DMS53 treated with DMSO at 0.1 percent for 48 hours (cell line): ENCODE results near the gene SAMMSON.

Source experiments
- DNase-seq: peaks from one replicate; lab custom pipeline; 2025; ENCODE audit not compliant: unreplicated experiment; lab: John Stamatoyannopoulos, UW

Gene SAMMSON

DNA sequence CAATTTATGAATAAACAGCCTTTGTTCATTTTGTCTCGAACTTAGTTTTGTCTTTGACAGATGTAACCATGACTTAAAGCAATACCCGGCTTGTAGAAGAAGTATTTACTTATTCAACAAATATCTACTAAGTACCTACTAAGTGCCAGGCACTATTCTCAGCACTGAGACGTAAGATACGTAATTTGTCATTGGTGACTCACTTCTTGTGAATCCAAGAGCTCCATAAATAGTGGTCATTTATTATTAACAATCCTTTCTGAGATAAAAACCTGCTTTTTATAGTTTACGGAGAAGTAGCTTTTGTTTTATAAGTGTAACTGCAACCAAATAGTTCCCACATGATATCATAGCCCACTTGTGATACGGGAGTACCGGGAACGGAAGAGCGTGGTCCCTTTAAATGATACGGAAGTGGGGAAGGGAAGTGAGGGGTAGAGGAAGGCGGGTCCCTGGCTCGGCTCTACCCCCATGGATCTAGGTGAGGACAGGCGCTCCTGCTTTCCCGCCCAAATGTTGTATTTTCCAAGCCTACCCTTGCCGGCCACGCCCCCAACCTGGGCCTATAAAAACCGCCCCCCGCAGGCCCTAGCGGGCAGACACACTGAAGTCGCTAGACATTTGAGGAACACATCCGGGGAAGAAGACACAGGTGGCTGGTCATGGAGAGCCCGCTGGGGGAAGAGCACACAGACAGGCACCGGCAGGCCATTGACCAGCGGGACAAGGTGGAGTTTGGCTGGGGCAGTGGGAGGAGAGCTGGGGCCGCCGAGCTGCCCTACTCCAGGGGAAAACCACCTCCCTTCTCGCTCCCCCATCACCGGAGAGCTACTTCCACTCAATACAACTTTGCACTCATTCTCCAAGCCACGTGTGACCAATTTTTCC lies at the start of gene SAMMSON:
Gene SAMMSON, plus strand, starts transcription at position 594 of the 888 bp plus-strand sequence.
- peak; percentile 32 for DNase-seq

DNA sequence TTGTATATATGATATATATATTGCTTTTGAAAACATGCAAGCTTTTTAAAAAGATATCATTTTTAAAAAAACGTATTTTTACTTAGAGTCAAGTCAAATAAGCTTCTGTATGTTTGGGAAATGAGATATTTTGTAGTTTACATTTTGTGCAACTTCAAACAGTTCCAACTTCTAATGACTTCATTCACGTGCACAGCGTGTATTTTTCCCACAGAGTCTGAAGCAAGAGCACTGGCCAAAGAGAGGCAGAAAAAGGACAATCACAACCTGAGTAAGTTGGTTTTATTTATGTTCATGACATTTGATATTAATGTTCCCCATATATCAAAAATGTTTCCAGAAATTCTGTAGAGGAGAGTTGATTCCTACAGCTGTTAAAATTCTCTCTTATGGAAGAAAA lies 47.9 kb upstream of the SAMMSON start:
- no peak for DNase-seq

DNA sequence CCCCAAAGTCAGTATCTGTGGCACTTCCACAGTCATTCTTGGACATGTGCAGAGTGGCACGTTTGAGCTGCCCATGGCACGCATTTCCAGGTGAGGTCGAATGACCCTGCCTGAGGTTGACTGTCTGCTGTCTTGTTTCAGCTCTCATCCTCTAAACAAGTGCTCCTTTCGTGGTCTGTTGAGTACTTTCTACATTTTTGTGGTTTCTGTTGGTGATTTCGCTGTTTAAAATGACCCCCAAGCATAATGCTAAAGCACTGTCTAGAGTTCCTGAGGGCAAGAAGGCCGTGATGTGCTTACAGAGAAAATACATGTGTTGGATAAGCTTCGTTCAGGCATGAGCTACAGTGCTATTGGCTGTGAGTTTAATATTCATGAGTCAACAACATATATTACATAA lies 40.0 kb upstream of the SAMMSON start:
- DNase-seq: no peak

DNA sequence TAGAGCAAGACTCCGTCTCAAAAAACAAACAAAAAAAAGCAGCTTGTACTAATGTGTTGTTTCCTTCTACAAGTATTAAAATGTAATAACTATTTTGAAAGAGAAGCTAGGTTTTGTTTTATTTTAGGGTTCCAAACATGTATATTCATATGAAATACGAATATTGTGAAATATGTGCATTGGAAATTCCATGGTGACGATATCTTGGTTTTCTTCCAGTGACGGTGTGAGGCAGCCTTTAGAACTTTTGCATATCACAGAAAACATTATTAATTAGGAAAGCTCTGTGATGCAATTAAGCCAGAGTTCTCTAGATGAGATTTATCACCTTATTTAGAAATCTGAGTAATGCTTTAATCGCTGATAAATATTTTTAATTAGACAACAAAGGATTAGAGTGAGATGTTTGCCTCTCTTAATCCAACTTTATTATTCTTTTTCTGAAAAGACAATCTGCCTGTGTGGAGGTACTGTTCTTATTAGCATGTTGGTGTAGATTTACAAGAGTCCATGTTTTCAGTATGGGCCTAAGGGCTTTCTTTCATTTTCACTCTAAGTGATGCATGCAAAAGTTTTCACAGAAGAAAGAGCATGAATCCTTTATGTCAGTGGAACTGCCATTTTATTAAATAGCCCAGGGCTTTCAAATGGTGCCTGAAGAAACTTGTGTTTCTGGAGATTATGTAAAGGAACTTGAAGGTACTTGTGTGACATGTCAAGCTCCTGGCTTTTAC lies 37.7 kb upstream of the SAMMSON start:
- no peak for DNase-seq

DNA sequence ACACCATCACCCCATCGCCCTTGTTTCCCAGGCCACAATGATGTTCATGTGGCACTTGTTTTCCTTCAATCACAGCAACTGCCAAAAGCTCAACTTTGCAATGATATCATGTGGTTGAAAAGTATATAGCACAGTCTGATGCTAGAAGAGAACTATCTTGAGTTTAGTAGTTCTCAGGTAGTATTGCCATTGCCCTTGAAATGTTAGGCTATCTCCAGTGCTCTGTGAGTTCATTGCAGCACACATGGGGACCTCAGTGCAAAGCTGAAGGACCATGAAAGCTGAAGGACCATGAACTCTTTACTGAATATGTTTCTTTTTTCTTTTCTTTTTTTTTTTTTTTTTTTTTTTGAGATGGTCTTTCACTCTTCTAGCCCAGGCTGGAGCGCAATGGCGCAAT lies 35.9 kb upstream of the SAMMSON start:
- no peak for DNase-seq

DNA sequence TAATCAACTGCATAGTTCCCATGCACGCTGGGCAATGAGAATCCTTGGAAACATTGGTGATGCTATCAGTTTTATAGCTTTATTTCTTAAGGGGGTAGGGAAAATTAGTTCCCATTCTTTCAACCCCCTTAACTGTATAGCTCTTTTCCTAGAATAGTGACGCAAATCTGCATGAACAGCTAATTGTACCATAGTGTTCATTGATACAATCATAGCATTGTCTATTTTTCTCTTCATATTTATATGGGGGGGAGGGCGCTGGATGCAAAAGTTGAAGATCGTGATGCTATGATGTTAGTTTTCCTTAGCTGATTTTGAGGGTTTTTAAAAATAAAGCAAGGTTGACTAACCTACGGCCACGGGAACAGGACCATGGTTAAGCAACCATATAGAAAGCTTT lies 32.4 kb upstream of the SAMMSON start:
- no peak for DNase-seq

DNA sequence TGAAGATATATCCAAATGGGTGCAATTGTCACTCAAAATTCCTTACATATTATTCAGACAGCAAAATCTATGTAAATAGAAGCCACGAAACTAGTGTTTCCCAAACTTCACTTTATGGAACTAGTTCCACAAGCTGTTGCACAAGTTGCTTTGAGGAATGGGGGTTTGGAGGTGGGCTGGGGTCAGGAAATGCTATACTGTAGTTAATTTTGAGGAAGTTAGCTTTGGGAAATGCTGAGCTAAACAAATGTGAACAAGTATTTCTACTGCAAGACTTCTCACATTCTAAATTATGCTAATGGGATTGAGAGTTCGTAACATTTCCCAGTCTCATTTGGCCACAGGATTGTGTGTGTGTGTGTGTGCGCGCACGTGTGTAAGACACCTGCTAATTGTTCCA lies 28.7 kb upstream of the SAMMSON start:
- no peak for DNase-seq

DNA sequence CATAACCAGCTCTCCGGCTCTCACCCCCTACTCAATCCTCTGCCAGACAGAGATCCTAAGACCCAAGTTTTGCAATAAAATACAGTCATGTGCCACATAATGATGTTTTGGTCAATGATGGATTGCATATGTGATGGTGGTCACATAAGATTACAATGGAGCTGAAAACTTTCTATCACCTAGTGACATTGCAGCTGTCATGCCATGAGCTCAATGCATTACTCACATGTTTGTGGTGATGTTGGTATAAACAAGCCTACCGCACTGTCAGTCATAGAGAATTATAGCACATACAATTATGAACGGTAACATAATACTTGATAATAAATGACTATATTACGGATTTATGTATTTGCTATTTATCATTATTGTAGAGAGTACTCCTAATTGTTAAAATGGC lies 26.9 kb upstream of the SAMMSON start:
- no peak for DNase-seq

DNA sequence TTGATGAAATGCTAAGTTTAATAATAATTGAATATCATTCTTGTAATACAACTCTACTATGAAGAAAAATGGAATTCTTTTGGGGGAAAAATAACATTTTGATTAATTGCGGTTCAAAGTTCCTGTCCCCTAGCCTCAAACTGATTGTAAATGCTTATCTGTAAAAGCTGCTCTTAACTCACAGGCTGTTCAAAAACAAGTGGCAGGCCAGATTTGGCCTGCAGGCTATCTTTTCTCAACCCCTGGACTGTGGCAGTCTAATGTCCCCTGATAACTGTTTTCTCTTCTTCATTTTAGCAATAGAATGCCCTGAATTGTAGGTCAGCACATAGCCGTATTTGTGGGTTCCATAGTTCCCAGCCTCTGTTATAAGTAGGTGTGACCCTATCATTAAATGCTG lies 23.5 kb upstream of the SAMMSON start:
- DNase-seq: no peak

DNA sequence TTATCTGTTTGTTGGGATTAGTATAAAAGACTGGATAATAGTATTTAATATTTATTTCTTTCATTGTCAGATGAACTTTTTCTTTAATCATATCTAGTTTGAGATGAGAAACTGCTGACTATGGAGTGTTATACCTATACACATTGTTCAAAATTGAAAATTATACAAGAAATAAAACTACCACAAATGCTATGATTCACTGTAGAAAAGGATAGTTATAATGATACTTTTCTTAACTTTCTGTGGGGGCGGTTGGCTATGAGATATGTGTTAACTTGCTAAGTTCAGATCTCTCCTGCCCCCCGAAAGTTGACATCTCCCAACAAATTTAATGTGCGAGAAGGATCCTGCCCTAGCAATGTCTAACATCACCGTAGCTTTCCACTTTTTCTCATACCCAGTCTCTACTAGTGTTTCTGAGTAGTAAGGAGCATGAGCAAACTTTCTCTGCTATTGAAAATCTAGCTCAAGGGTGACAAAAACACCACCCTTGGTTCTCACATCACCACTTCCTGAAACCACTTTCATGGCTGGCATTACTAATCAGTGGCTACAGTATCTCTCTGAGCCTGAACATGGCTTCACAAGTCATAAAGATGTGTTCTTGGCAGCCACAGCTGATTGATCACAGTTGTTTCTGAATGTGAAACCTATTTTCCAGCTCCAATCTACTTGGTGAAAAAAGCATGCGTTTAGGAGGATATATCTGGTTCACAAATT lies 15.8 kb upstream of the SAMMSON start:
- no peak for DNase-seq

DNA sequence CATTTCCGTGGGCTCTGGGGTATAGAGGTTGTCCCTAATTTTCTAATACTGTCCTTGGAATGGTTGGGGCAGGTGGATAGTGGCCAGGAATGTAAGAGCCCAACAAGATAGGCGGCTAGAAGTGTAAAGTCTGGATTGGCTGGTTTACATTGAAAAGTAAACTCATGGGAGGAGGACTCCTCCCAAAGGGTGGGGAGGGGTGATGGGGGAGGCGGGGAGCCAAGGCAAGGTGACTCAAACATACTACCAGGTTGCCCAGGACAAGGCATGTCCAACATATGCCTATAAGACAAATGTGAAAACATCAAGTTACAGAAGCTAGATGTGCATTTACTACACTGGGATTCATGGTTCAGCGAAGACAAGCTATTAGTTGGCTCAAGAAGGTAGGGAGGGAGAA lies 14.3 kb upstream of the SAMMSON start:
- no peak for DNase-seq

DNA sequence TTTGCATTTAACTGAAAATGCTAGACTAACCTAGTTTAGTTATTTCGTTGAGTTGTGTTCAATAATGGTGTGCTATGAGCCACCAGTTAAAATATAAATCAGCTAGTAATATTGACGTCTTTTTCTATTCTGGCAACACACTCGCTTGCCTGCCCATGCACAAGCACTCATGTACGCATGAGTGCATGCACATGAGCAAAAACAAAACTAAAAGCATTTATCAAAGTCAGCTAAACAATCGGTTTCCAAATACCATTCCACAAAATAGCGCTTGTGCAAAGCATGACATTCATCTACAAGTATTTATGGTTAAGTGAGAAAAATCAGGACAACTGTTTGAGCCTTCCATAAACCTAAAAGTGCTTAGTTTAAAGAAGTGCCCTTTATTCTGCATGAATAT lies 13.1 kb upstream of the SAMMSON start:
- no peak for DNase-seq

DNA sequence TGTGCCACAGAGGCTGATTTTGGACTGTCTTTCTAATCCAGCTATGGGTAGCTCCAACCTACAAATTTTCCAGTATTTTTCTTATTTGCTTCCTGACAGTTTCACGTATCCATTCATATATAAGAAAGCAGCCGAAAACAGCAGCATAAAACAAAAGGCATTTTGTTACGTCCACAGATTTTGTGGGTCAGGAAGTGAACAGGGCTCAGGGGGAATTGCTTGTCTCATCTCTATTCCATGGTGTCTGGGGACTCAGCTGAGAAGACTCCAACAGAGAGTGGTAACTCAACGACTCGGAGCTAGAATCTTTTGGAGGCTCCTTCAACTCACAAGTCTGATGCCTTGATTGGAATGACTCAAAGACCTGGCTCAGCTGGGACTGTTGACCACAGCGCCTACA lies 11.7 kb upstream of the SAMMSON start:
- DNase-seq: no peak

DNA sequence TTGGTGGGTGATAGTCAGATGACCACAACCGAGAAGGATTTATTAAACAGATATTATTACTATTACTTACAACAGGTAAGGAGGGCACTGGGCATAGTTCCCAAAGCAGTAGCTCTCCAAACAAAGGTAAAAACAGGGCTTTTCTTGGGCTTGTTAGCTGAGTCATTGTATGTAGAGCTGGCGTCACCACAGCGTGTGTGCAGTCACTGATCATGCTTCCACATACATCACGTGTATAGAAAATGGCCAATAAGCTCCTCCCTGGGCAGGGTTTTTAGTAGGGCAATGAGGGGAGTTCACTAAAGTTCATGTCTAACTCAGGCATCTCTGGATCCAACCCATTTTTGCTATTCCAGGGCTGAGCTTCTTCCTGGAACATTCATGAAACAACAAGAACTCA lies 5.8 kb upstream of the SAMMSON start:
- DNase-seq: no peak

DNA sequence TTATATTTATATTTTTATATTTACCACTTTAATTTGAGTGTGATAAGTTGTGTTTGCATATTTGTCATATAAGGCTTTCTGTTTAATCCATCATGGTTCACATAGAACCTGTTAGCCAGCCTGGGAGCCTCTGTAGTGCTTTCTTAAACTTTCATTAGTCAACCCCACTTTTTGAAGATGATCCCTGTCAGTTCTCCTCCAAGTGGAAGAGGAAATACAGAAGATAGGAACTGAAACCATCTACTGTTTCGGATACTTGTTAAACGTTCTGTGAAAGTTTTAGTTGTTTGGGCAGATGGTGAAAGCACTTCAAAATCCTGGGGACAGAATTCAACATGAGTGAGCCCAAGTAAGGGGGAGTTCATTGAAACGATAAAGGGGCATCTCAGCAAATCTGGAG lies 4.6 kb upstream of the SAMMSON start:
- DNase-seq: no peak

DNA sequence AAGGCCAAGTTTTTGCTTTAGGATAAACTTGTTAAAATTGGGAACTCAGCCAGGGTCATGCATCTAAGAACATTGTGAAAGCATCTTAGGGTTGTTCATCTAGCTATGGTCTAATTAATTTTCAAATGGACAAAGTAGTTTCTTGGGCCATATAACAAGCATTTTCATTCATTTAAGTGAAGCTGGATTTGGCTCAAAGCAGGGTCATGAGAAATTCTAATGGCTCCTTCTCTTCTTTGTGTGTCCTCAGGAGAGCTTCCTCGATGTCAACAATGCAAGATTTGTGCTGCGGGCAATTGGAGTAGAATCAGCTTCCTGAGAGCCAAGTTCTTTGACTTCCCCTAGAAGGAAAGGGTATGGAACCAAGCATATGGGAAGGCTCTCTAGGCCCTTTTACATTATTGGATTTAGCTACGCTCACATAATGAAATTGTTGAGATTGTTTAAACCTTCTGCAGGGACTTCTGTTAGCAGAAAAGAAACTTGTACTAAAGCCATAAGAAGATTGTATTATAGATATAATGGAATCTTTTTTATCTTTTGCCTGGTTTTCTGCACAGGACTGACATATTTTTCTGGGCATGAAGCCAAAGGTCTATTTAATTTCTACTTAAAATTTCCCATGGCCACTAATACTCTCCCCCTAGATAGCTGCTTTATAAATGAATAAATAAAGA lies 1.8 kb upstream of the SAMMSON start:
- no peak for DNase-seq

DNA sequence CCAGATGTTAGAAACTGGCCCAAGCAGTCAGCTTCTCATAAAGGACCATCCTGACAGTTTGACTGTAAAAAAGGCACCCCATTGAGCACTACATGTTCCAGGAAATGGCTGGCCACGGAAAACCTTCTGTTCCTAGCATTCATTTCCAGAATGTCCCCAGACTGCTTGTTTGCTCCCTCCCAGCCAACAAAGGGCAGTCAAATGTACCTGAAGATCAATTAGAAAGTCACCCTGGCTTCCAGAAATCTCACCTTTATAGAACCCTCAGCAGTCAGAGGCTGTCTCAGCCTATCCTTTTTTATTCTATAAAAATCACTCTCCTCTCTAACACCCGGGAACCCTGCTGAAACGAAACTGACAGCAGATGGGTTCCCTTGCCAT lies 784 bp upstream of the SAMMSON start:
- DNase-seq: no peak

DNA sequence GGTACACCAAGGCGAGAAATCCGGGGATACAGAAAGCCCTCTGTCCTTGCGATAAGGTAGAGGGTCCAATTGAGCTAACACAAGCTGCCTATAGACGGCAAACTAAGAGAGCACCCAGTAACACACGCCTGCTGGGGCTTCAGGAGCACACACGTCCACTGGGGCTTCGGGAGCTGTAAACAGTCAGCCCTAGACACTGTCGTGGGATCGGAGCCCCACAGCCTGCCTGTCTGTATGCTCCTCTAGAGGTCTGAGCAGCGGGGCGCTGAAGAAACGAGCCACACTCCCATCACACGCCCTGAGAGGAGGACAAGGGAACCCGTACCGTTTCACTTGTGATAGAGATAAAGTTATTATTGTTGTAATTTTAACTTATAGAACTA lies 486 bp downstream of the SAMMSON start:
- no peak for DNase-seq

DNA sequence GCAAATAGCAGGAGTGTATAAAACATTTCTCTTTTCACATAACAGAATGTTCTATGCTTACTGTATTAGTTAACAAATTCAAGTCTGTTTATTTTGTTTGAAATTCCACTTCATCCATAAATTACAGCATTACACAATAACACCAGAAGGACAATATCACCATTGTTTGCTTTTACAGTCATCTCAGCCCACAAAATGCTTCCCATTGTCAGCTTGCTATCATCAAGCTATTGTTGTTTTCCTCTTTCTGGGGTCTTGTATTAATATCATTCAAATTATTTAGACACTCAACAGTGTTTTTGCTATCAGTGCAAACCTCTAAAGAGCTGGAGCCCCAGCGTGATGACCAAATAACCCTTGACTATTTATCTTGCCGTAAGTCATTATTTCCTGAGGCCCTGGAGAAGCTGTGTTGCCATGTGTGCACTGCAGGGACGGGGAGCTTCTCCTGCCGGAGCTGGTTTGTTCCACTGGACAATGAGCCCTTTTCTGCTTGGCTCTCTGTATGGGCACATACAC lies 1.1 kb downstream of the SAMMSON start:
- DNase-seq: peak; percentile 12

DNA sequence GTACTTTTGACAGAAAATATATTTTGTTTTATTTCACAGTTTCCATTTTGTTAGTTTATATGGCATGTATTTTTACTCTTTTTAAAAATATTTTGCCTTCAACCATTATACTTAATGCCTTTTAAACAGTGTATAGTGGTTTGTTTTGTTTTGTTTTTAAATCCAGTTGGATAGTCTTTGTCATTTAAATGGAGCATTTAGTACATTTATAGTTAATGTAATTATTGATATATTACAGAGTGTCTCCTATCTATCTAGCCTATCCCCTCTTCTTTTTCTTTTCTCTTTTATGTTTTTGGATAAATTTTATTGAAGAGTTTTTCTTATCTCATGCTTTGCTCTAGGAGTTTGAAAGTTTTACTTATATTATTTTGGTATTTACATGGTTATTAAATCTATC lies 3.6 kb downstream of the SAMMSON start:
- no peak for DNase-seq

DNA sequence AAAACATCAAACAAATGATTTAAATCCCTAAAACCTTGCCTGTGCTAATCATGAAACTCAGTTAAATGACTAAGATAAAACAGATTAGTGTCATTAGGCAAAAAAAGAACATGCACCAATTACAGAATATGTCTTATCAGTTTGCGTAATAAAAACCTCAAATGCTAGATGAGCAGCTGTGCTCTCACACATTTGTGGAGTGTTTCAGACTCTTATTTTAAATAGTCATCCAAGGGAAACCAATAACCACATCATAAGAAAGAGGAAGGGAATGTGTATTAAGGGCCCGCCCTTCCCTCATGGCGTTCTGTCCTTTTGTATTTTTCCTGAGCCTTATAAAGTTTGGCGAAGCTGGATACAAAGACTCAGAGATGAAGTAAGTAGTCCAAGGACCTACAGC lies 6.6 kb downstream of the SAMMSON start:
- DNase-seq: no peak
